ENCODE measurements around the gene C2orf92.
"Not testable (repeated sequence)": the region's sequence is repeated elsewhere in the genome, so short reads cannot be mapped to it uniquely, and the experiment has no call there.

The C2orf92 gene

DNA sequence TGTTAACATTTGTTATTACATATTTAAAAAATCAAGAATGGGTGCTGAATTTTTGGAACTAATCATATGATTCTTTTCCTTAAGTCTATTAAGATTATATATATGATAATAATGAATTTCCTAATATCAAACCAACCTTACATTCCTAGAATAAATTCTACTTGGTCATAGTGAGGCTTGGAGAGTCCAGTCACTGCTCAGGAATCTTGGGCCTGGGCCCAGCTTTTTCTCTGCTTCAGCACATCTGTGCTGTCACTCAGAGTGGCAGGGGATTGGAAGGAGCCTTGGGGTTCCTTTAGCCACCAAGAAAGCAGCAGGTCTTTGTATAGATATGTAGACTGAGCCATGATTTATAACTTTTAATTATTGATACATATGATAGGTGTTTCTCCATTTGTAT is 24.0 kb downstream of the C2orf92 start:
- no peak for DNase-seq

DNA sequence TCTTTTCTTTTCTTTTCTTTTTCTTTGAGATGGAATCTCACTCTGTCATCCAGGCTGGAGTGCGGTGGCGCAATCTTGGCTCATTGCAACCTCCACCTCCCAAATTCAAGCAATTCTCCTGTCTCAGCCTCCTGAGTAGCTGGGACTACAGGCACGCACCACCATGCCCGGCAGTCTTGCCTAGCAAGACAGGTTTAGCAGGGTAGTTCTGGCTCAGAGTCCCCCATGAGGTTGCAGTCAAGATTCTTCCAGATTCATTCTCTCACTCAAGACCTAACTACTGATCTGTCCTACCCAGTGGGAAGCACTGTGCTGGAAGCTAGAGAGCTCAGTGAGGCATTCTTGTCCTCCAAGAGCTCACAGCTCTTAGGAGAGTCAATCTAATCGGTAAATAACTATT is 26.2 kb downstream of the C2orf92 start:
- DNase-seq, result no peak

DNA sequence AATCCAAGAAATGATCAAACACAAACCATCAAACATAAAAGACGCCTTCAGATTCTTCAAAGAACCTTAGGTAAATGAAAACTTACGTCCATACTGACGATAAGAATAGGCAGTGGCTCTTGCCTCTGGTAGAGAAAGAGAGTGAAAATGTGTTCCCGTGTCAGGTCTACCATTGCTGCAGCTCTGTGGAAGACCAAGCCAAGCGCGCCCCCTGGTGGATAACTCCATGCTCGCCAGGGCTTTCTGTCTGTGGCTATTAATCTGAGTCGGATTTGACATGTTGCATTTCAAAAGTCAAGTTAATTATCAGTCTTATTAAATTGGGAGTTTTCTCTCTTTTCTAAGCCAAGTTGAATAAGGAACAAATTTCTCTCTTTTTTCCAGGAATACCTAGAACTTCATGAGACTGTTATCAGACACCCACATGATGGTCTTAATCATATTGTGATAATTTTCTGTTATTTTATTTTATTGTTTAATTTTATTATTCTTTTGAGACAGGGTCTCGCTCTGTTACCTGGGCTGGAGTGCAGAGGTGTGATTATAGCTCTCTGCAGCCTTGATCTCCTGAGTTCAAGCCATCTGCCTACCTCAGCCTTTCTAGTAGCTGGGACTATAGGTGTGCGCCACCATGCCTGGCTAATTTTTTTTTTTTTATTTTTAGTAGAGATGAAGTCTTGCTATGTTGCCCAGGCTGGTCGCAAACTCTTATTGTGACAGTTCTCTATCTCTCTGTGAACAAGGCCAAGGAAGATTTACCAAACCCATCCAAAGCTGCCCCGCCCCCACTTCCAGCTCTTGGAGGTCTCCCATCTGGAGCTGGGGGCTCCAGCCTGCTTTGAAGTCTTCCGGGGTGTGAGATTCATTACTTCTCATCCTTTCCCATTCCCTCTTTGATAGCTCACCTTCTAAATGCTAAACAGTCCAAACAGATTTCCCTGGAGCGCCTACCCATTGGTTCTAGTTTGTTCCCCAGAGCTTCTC is 28.0 kb downstream of the C2orf92 start:
- DNase-seq, result peak; percentile 16 to 96 (median 77)

DNA sequence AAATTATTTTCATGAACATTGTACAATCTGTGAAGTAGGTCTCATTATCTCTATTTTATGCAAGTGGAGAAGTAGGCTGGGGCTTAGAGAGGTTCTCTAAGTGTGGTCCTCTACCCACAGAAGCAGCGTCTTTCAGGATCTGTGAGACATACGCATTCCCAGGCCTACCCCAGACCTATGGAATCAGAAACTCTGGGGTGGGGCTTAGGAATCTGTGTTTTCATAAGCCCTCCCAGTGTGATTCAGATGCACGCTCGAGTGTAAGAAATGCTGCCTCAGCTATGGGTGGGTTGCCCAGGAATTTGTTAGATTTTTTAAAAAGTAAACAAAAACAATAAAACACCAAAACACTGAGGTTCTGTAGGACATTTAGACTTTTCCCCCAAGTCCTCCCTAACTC is 29.0 kb downstream of the C2orf92 start:
- DNase-seq, result no peak

DNA sequence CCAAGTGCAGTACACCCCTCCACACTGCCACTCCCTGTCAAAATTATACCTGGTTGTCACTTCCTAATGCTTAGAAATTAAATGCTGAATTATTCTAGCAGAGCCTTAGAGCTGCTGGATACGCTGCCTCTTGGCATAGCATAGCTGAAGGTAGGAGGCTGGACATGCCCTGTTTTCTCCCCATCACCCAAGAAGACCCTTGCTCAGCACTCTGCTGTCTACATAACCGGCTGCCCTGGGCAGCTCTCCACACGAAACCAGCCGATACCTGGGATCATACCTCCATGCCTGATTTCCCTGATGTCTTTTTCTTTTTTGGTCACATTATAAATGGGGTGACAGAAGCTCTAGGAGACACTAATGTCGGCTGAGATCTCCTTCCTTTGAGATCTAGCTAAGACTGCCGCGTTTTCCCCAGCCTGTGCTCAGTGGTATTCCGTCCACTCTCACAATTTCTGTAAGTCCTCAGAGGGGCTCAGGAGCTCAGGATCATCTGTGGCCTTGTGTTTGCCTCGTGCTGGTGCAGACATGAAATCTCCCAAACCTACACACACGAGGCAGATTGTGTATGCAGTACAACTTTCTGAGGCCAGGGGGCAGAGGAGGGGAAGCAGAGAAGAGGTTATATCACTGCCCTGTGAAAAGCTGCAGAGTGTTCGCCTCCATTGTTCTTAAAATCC is 30.4 kb downstream of the C2orf92 start:
- peak in 19 of 51 donors; percentile 3 to 63 (median 23) for DNase-seq

DNA sequence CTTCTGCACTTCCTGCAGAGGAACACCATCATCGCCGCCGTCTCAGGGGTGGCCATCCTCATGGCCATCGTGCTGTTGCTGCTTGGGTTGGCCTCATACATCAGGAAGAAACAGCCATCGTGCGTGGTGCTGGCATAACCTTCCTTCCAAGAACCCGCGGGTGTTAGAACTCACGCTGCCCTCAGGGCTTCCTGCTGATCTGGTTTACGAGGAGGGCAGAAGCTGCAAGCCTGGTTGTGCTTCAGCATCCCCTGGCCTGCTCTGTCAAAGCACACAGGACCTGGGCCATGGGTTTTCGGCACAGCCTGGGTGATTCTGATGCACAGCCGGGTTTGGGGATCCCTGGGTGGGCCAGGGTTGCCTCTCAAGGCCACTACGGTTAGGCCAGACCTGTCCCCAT is 31.7 kb downstream of the C2orf92 start:
- no peak for DNase-seq

DNA sequence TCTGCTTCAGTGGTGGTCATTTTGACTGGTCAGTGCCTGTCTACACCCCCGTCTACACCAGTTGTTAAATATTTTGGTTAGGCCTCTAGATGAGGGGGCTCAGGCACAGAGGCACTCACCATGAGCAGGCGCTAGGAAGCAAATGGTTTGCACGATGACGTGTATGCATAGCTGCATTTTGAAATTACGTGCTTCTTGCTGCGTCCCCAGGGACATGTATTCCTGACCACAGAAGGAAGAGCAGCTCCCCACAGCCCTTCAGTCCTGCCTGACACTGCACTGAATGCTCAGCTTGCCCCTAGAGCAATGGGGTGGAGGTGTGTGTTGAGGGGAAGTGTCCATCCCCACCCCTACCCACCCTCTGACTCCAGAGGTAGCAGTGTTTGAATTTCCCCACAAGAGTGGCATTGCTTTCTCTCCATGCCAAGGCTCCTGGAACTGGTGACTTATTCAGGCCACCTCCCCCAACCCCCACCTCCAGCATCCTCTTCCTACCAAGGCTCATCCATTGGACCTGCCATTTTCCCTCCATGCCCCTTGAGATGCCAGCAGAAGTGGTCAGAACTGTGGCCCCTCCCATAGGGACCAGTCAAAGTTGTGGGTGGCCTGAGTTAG is 32.4 kb downstream of the C2orf92 start:
- no peak for DNase-seq

DNA sequence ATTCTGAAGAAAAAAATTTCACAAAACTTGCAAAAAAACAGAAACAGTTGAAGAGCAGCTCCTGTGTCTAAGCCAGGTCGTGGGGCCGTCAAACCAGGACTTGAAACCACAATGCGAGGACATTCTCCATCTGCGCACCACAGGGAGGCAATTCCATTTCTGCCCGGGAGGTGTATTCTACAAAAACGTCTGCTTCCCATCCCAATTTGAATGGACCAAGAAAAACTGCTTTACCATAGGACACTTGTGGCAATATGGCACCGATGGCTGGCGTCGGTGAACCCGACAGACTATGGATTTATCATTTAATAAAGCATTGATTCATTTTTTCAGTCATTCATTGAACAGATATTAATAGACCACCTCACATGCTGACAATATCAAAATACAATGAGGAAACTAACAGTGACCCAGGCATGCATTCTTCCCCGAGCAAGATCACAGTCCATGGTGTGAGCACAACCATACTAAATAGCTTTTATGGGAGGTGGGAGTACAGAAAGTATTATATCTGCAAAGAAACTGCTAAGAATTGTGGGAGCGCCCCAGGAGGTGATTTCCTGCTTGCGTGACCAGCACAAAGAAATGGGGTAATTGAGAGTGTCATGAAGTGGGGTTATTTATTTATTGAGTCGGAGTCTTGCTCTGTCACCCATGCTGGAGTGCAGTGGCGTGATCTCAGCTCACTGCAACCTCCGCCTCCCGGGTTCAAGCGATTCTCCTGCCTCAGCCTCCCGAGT is 33.4 kb downstream of the C2orf92 start:
- DNase-seq, result no peak

DNA sequence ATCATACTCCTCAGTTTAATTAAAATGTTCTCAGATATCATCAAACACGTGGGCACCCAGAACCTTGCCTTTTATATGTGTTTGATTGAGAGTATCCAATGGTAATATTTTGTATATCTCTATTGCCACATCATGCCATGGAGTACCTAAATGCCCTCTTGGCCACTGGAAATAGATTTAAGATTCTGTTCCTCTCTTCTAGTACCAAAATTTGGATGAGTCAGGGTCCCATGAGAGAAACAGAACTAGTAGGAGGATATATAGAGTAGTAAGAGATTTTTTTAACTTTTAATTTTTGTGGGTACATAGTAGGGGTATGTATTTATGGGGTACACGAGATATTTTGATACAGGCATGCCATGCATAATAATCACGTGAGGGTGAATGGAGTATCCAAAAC is 34.2 kb downstream of the C2orf92 start:
- DNase-seq, result no peak

DNA sequence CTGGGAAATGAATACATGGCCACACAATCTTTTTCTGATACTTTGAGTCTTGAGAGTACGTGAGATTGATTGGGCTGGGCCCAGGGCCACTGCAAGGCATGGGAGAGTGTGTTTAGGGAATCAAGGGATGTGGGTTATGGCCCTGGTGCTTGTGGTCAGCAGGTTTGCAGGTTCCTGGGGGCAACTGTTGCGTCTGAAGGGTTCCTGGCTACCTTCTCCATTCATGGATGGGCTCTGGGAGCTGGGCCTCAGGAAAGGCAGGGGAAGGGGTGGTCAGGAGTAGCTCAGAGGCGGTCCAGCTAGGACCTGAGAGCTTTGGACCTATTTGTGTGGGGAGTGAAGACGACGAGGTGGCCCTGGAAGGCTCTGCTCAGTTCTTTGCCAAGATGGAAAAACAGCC is 35.5 kb downstream of the C2orf92 start:
- DNase-seq, result no peak

DNA sequence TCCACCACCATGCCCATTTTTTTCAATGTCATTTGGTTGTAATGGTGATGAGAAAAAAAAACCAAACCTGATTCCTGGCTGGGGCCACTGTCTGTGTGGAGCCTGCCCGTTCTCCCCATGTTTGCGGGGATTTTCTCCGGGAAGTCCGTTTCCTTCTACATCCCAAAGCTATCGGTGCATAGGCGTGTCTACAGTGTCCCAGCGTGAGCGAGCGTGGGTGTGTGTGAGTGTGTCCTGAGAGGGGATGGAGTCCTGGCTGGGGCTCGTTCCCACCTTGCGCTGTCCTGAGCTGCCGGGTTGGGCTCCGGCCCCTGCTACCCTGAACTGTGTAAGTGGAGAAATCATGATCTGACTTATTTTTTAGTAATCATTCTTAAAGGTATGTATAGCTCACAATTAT is 36.6 kb downstream of the C2orf92 start:
- DNase-seq, result no peak

DNA sequence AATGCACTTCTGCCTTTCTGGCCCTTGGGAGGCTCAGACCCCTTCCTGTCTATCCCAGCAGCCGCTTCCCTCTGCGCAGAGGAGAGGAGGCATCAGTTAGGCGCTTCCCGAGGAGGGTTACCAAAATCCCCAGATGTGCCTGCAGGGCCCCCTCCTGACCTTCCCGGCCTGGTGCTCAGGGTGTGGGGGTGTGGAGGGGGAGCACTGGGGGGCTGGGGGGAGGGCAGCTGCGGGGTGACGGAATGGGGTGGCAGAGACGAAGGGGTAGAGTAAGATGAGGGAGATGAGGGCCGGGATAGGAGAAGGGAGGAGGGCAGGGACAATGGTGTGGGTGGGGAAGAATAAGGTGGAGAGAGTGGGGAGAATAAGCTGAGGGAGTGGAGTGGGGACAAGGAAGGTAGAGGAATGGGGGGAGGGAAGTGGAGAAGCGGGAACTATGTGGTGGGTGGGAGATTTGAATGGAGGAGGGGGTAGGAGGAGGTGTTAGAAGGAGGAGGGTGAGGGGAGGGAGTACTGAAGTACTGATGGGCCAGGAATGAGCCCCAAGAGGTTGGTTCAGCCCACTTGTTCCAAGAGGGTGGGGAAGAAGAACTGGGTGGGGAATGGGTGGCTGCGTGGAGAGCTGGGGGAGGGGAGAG is 37.3 kb downstream of the C2orf92 start:
- no peak for DNase-seq

DNA sequence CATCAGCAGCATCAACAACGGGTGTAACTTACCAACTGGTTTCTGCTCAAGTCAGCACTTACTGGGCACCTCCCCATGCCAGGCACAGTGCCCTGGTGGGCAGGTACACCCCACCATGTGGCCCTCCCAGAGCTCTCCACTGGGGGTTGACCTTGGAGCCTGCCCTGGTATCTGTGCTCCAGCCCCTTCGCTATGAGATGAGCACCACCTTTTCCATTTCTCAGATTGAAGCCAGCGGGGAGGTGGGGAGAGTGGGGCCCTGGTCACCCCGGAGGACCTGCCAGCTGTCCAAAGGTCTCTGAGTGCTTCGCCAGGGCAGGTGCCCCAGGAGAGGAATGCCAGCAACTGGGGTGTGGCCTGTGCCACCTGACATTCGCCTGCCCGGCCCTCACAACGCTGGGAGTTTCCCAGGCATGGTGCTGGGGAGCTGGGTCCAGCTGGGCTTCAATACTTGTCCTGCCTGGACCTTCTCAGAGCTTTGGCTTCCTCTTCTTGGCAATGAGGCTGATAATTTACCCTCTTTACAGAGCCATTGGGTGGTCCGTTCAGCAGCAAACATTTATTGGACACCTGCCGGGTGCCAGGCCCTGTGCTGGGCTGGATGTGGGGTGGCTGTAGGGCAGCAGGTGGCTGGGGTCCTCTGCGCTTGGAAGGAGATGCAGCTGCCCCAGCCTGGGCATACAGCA is 38.0 kb downstream of the C2orf92 start:
- no peak for DNase-seq

DNA sequence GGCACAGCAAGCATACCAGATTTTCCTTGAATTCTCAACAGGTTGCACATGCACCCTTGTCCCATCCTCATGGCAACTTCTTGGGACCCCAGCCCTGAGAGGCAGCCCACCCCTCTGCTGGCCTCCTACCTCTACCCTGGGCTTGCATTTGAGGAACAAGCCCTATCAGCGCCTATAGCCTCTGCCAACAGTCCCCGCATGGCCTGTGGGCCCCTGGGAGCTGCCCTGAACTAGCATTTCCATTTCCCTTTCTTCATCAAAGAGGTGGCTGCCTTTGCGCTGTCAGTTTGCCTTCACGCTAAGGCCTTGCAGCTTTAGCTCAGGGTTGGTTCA is 38.5 kb downstream of the C2orf92 start:
- no peak for DNase-seq

DNA sequence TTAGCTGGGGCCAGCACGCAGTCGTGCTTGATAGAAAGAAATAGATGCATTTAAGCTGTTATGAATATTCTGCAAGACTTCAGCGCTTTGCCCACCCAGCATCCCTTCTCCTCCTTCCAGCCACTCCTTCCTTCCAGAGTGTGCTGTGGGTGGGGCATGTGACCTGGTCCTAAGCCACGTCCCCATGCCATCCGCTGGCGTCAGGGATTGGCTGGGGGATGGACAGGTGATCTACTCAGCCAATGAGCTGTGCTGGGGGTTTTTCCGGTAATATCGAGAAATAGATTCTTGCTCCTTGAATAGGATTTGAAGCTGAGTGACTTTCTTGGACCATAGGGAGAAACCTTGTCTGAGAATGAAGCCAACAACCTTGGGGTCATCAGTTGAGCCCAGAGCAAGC is 39.1 kb downstream of the C2orf92 start:
- DNase-seq, result no peak

DNA sequence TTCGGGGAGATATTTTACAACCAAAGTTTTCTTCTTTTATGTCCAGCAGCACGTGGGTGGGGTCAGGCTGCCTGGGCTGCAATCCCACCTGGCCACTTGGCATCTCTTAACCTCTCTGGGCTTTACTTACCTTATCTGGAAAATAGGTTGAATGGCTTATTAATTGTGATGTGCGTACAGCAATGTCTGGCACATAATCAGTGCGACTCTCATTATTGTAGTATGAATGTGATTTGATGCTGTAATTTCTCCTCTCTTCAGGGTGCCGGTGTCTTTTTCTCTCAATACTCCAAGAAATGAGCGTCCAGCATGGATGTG is 41.8 kb downstream of the C2orf92 start:
- no peak for DNase-seq

DNA sequence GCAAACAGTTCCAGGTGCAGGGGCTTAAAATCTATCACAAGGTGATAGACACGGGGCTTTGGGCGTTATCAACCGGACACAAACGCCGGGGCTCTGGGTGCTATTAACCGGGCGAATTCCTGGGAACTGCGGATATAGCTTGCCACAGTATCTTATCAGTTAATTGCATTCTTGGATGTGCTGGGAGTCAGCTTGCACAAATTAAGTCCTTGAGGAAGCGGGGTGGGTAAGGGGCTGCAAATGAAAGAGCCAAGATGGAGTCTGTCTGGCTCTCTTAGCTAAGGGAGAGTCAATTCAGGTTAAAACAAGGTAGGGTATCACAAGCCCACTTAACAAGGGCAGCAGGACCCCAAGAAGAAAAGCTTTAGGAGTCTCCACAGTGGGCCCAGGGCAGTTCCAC is 42.7 kb downstream of the C2orf92 start:
- not testable (repeated sequence) for DNase-seq

DNA sequence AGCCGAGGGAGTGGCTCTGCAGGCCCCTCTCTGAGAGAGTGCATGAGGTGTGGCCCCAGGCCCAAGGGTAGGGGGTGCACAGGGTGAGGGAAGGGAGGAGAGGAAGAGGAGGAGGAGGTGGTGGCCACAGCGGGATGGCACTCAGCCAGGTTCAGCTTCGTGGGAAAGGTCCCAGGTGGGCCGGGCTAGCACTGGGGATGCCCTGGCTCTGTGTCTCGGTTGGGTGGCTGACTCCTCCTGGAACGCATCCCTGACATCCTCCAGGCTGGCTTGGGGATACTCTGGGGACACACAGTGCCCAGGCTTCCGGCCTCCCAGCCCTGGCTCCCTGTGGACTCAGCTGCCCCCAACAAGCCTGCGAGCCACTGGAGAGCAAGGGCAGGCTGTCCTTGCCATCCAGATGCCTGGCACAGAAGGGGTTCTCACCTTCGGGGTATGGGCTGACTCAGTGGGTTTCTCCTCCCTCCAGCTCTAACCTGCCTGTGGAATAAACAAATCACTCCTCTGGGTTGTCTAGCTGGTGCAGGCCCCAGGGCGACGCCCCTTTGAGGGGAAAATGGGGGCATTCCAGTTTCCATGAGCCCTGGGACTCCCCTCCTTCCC is 43.3 kb downstream of the C2orf92 start:
- DNase-seq, result no peak

DNA sequence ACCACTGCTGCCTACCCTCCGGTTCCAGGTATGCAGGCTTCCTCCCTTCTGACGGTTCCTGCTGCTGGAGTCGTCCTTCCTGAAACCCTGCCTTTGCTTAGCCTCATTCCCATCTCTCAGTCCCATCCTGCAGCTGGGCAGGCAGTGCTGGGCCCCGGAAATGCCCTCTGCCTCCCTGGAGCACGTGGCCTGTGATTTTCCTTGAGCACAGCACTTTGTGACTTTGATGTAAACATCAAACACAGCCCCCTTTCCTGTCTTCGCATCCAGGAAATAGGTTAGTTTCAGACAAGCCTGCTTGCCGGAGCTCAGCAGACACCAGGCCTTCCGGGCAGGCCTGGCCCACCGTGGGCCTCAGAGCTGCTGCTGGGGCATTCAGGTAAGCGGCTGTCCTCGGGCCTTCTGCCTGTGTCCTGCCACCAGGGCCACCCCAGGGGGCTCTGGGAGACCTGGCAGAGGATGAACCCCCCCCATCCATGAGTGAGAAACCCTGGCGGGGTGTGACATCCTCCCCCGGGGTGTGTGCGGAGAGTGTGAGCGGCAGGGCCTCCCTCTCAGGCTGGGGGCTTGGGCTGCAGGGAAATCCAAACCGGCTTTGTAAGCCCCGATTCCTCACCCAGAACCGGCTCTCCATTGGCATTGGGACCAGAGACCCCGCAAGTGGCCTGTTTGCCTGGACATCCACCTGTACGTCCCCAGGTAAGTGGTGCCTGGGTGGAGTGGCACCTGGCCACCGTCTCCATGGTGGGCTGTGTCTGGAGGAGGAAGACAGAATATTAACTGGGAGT is 44.0 kb downstream of the C2orf92 start, which contains the start of gene ZAP70:
TSS of gene ZAP70 (plus strand) at position 281 of the 788 bp plus-strand sequence. CDS start 10,461 bp downstream, outside the sequence.
- no peak for DNase-seq

Measured in hypothalamus (tissue), 51 donors.